Pons (tissue), 1 donor: ENCODE results near the gene MSH3.
"Not testable (repeated sequence)": the region's sequence is repeated elsewhere in the genome, so short reads cannot be mapped to it uniquely, and the experiment has no call there.

ENCODE experiments used
- DNase-seq: peaks from one replicate; pipeline ENCODE4 v3.0.0-alpha.2; 2016; ENCODE audit warnings: low spot score

The MSH3 gene

GRCh38 chr5:80797428-80798024, 143.1 kb downstream of the MSH3 start:
- no peak for DNase-seq

GRCh38 chr5:80798166-80798565, 143.7 kb downstream of the MSH3 start:
- no peak for DNase-seq

- DNase-seq = no peak
These were observed 144.2 kb downstream of the MSH3 start for GRCh38 chr5:80798633-80799032.

- no peak for DNase-seq
These were observed 144.6 kb downstream of the MSH3 start for GRCh38 chr5:80799041-80799440.

- DNase-seq = no peak
These were observed 145.1 kb downstream of the MSH3 start for GRCh38 chr5:80799573-80799972.

- DNase-seq = peak; percentile 10
These were observed 149.9 kb downstream of the MSH3 start for GRCh38 chr5:80804332-80804731.

GRCh38 chr5:80805038-80805437, 150.6 kb downstream of the MSH3 start:
- DNase-seq = no peak

GRCh38 chr5:80806929-80807328, 152.5 kb downstream of the MSH3 start:
- no peak for DNase-seq

GRCh38 chr5:80809451-80809850, 155.0 kb downstream of the MSH3 start:
- no peak for DNase-seq

GRCh38 chr5:80810425-80810824, 156.0 kb downstream of the MSH3 start:
- DNase-seq = no peak

GRCh38 chr5:80816590-80816989, 162.1 kb downstream of the MSH3 start:
- no peak for DNase-seq

- DNase-seq = no peak
These were observed 166.2 kb downstream of the MSH3 start for GRCh38 chr5:80820685-80821084.

- no peak for DNase-seq
These were observed 168.2 kb downstream of the MSH3 start for GRCh38 chr5:80822640-80823039.

- not testable (repeated sequence) for DNase-seq
These were observed 169.7 kb downstream of the MSH3 start for GRCh38 chr5:80824159-80824558.

GRCh38 chr5:80825786-80826460, 171.5 kb downstream of the MSH3 start:
- DNase-seq = peak; percentile 27

- no peak for DNase-seq
These were observed 180.3 kb downstream of the MSH3 start for GRCh38 chr5:80834710-80835109.

GRCh38 chr5:80835128-80835527, 180.7 kb downstream of the MSH3 start:
- peak; percentile 42 for DNase-seq

- no peak for DNase-seq
These were observed 183.2 kb downstream of the MSH3 start for GRCh38 chr5:80837679-80838078.

- DNase-seq = not testable (repeated sequence)
These were observed 186.8 kb downstream of the MSH3 start for GRCh38 chr5:80841026-80841797.

- DNase-seq = not testable (repeated sequence)
These were observed 192.0 kb downstream of the MSH3 start for GRCh38 chr5:80846422-80846821.

GRCh38 chr5:80850168-80850567, 195.7 kb downstream of the MSH3 start:
- not testable (repeated sequence) for DNase-seq

GRCh38 chr5:80852331-80853245, 198.1 kb downstream of the MSH3 start:
- DNase-seq = no peak
